ENCODE results near the gene YTHDF1.

YTHDF1 gene

GRCh38 chr20:63186528-63187316 lies 29.2 kb downstream of the YTHDF1 start:
- DNase-seq (ENCODE audit: low read depth in 4 of 4, low spot score in 1 of 4), result no peak

GRCh38 chr20:63186084-63186483 lies 29.8 kb downstream of the YTHDF1 start:
- DNase-seq (ENCODE audit: low read depth in 4 of 4, low spot score in 1 of 4), result no peak

GRCh38 chr20:63185215-63185796 lies 30.6 kb downstream of the YTHDF1 start:
- no peak for DNase-seq (ENCODE audit: low read depth in 4 of 4, low spot score in 1 of 4)

- DNase-seq (ENCODE audit: low read depth in 4 of 4, low spot score in 1 of 4), result peak in 3 of 4 experiments; percentile 30 to 37 (median 32)
These were observed 32.3 kb downstream of the YTHDF1 start for GRCh38 chr20:63183422-63184146.

GRCh38 chr20:63182946-63183415 lies 33.0 kb downstream of the YTHDF1 start:
- no peak for DNase-seq (ENCODE audit: low read depth in 4 of 4, low spot score in 1 of 4)

- no peak for DNase-seq (ENCODE audit: low read depth in 4 of 4, low spot score in 1 of 4)
These were observed 33.5 kb downstream of the YTHDF1 start for GRCh38 chr20:63182425-63182824.

- DNase-seq (ENCODE audit: low read depth in 4 of 4, low spot score in 1 of 4), result no peak
These were observed 34.7 kb downstream of the YTHDF1 start for GRCh38 chr20:63181226-63181625.

- no peak for DNase-seq (ENCODE audit: low read depth in 4 of 4, low spot score in 1 of 4)
These were observed 35.3 kb downstream of the YTHDF1 start for GRCh38 chr20:63180569-63181185.

GRCh38 chr20:63179687-63180568 lies 36.0 kb downstream of the YTHDF1 start:
- DNase-seq (ENCODE audit: low read depth in 4 of 4, low spot score in 1 of 4), result no peak

GRCh38 chr20:63178889-63179686 lies 36.8 kb downstream of the YTHDF1 start:
- peak; percentile 32 to 64 (median 45) for DNase-seq (ENCODE audit: low read depth in 4 of 4, low spot score in 1 of 4)

- no peak for DNase-seq (ENCODE audit: low read depth in 4 of 4, low spot score in 1 of 4)
These were observed 37.5 kb downstream of the YTHDF1 start for GRCh38 chr20:63178446-63178820.

- no peak for DNase-seq (ENCODE audit: low read depth in 4 of 4, low spot score in 1 of 4)
These were observed 38.0 kb downstream of the YTHDF1 start for GRCh38 chr20:63177785-63178445.

- peak in 1 of 4 experiments; percentile 21 for DNase-seq (ENCODE audit: low read depth in 4 of 4, low spot score in 1 of 4)
These were observed 38.7 kb downstream of the YTHDF1 start for GRCh38 chr20:63177134-63177784.

GRCh38 chr20:63176427-63177133 lies 39.4 kb downstream of the YTHDF1 start:
- DNase-seq (ENCODE audit: low read depth in 4 of 4, low spot score in 1 of 4), result no peak

- no peak for DNase-seq (ENCODE audit: low read depth in 4 of 4, low spot score in 1 of 4)
These were observed 39.9 kb downstream of the YTHDF1 start for GRCh38 chr20:63176034-63176426.

GRCh38 chr20:63175038-63175895 lies 40.7 kb downstream of the YTHDF1 start:
- DNase-seq (ENCODE audit: low read depth in 4 of 4, low spot score in 1 of 4), result no peak

Measured in stimulated activated CD4-positive, alpha-beta T cell treated with anti-CD3 and anti-CD28 coated beads, Interleukin-1b, Interleukin-23, amount 100 ng/mL, for 24 hours (primary cell).